ENCODE data around the gene ZDHHC1.

The ZDHHC1 gene, protein sequence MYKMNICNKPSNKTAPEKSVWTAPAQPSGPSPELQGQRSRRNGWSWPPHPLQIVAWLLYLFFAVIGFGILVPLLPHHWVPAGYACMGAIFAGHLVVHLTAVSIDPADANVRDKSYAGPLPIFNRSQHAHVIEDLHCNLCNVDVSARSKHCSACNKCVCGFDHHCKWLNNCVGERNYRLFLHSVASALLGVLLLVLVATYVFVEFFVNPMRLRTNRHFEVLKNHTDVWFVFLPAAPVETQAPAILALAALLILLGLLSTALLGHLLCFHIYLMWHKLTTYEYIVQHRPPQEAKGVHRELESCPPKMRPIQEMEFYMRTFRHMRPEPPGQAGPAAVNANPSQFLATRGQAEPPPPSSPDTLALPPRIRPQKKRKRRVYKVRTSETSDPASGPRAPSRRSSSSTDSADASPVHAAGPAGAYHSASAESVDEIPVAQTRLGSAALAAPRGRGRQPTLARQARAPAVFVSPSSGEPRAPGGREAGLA

DNA sequence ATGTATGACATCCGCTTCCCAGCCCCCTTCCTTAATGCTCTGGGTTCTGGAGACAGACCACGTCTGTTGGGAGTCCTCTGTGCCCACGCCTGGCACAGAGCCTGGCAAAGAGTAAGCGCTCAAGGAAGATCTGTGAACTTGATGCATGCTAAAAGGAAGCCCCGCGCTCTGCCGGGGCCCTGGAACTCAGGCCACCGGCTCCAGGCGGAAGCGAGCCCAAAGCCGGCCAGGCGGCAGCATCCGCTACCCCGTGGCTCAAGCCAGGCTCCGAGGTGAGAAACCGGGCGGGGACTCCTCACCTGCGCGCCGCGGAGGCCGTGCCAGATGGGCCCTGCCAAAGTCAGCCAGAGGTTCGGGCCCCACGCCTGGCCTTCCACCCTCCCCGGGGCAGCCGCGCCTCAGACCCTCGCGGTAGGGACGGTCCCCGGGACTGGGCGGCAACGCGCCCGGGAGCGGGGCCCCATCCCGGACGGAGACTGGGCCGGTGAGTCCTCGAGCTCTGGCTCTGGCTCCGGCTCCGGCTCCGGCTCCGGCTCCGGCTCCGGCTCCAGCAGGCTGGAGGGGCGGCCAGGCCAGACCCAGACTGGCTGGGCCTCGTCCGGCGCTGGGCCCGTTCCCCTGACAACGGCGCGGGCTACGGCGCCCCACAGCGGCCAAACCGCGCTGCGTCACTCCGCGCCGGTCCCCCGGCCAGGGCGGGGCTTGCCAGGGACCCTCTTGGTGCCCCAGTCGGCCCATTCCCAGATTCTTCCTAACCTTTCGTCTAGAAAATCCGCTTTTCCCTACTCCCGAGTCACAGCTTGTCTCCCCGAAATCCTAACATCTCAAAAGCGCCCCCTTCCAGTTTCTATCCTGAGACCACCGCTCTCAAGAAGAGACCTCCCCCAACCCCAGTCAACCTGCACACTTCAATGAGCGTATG is at the start of gene ZDHHC1:
Gene ZDHHC1, minus strand, starts transcription at position 606 of the 922 bp plus-strand sequence. CDS start 8,702 bp downstream, outside the sequence.
- DNase-seq: no peak

DNA sequence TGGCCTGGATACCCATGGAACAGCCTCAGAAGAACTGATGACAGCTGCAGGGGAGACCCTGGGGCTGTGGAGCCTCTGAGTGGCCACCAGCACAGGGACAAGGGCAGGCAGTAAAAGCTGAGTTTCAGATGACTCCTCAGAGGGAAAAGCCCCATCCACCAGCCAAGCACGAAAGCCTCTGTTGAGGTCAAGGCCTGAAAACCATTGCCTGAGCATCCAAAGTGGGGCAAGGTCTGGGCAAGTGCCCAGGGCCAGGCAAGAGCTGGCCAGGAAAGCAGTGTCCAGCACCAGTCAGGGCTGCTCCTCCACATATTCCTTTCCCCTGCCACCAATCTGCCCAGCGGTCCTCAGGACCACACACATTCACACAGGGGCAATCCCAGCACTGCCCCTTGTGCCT is 48.3 kb upstream of the ZDHHC1 start:
- no peak for DNase-seq

DNA sequence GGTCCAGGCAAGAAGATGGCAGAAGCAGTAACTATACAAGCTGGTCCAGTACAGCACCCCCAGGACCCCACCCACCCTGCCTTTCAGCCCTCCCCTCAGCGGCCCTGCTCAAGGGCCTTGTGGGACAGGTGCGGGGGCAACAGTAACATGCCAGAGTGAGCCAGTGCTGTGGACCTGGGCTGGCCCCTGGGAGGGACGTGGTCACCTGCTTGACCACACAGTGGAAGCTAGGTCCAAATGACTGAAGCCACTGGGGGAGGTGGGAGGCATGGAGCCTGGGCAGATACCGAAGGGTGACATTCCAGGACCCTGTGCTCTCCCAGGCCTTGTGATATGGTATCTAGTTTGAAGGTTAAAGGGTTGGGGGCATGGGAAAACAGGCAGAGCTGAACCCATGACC is 47.4 kb upstream of the ZDHHC1 start:
- DNase-seq: no peak

DNA sequence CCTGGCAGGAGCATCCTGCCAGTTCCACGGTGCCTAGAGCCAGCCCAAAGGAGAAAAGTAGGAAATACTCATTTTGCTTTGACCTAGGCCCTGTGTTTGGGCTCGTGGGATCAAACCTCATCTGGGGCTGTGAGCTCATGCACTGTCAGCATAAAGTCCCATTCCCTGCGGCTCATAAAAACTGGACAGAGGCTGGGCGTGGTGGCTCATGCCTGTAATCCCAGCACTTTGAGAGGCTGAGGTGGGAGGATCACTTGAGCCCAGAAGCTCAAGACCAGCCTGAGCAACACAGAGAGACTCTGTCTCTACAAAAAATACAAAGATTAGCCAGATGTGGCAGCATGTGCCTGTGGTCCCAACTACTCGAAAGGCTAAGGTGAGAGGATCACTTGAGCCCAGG is 46.8 kb upstream of the ZDHHC1 start:
- DNase-seq: no peak

DNA sequence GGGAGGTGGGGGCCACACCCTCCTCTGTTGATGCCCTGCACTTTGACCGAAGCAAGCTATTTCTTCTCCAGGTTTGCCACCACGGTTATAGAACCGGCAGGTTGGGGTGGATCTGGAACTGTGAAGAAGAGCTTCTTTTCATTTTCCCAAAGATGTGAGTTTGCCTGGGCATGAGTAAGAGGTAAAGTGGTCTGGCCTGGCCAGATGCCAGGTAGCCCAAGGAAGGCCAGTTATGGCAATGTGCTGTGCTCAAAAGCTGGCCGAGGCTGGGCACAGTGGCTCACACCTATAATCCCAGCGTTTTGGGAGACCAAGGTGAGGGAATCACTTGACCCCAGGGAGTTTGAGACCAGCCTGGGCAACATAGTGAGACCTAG is 46.0 kb upstream of the ZDHHC1 start:
- DNase-seq: no peak

DNA sequence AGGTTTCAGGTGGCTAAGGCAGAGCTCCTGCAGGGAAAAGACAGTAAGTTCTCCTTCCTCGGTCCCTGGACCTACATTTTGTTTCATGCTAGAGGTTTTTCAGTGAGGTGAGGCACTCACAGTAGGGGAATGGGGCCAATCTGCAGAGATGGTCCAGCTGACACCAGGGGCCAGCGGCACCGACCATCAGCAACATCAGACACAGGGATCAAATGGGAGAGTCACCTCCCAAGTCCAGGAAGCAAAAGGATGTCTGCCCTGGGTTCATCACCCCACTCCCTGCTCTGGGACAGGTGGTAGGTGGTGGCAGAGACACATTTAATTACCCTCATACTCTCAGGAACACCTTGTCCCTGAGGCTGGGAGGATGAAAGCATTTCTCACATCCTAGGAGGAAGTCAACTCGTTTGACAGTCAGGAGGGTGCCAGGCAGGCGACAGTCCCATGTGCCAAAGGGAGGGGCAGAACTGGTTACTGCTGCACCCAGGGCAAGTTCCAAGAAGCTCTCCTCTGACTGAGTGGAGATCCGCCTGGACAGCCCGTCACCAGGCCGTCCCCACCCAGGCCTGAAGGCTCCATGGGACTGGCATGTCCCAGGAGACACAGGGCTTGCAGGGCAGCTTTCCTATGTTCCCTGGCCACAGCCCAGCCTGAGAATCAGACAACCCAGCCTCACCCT is 45.5 kb upstream of the ZDHHC1 start:
- DNase-seq: no peak

DNA sequence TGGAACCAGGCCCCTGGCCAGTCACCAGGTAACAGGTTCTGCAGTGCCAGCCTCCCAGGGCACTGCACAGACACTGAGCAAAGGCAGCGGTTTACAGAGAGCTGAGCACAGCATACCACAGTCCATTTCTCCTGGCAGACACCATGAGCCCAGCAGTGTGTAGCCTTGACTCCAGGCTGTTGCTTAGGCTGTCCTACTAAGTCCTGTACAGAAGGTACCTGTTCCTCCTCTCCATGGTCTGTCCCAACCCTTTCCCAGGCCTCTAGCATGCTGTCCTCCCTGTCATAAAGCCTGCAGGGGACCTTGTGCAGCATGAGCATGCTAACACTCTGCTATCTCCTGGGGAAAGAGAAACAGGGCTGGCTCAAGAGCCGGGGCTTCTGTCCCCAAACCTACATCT is 44.7 kb upstream of the ZDHHC1 start:
- DNase-seq: no peak

DNA sequence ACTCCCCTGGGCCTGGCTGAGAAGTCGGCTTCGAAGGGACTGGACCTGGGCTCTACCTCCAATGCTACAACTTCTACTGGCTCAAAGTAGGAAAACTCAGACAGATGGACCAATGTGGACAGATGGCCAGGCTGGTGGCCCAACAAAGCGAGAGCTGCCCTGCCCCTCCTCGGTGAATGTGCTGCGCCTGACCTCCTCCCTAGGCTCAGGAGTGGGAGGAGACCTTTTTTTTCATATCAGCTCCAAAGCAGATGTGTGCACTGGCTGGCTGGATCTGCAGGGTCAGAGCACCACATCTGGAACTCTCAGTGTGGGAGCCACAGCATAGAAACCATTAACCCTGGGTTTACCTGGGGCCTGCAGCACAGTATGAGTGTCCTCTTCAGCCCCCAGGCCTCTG is 43.9 kb upstream of the ZDHHC1 start:
- DNase-seq: no peak

DNA sequence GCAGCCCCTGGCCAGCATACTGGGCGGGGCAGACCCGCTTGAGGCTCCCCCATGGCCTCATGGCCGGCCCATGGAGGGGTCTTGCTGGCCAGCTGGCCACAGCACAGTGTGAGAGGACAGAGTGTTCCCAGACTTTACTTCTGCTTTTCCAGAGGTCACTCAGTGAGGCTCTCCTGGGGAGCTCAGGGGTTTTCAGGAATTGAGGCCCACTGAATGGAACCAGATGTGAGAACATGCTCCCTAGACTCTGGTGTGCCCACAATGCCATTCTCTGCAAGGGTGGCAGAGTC is 43.5 kb upstream of the ZDHHC1 start:
- no peak for DNase-seq

DNA sequence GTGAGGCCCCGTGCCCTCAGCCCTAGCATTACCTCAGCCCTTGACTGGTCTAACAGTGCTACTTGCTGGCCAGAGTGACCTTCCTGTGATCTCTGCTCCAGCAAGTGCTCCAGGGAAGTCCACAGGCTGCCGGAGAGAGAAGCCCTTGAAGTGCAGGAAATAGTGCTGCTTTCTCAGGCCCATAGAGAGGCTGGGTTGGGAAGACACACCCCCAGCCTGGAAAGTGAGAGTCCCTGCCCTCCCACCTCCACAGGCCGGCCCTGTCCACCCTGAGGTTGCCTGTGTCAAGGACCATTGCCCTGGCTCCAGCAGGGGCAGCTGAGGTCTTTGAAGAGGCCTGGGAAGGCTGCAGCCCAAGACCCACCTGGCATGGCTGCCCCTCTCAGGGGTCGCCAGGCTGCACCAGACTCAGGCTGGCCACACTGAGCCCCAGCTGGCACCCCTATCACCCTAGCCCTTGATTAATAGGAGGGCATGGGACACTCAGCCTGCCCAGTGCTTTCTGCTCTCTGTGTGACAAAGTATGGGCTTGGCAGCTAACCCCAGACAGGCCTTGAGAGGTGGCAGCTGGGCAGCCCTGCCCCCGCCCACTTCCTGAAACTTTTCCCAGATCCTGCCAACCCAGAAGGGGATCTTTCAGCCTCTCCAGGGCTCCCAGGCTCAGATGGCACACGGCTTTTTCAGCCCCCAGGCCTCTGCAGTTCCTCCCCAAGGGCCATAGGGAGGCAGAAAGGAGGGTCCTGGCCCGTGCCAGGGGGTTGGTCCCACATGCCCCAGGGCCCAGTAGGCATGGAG is 43.0 kb upstream of the ZDHHC1 start:
- no peak for DNase-seq

DNA sequence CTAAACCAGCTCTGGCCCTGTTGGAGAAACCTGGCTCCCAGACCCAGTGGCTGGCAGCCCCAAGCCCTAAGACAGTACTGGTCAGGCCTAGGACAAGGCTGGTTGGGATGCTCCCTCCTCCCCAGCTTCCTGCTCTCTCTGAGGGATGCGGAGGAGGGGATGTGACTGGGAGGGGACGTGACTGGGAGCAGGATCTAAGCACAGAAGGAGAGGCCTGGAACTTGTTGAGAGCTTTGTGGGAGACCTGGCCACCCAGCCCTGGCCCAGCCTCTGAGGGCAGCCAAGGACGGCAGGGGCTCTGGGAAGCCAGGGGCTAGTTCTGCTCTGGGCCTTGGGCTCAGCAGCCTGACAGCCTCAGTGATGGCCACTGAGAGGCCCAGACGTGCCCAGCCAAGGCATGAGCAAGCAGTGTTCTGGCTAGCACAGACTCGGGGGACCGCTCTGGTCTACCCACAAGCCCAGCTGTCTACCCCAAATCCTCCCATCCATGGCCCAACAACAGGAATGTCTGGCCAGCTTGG is 41.9 kb upstream of the ZDHHC1 start:
- DNase-seq: no peak

DNA sequence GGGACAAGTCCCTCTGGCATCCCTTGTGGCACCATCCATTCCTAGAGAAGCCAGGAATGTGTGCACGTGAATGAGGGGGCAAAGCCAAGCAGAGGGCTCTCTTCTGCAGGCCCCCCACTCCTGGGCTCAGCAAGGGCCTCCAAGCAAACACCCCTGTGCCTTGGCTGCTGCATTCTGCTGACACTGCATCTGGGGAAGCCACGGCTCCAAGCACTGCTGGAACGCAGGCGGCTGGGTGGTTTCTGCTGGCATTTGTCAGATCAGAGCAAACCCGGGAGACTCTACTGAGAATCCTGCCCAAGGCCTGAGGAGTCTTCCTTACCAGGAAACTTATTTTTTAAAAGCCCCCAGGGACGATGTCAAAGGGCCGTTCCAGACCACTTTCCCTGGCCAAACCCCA is 41.3 kb upstream of the ZDHHC1 start:
- DNase-seq: no peak

DNA sequence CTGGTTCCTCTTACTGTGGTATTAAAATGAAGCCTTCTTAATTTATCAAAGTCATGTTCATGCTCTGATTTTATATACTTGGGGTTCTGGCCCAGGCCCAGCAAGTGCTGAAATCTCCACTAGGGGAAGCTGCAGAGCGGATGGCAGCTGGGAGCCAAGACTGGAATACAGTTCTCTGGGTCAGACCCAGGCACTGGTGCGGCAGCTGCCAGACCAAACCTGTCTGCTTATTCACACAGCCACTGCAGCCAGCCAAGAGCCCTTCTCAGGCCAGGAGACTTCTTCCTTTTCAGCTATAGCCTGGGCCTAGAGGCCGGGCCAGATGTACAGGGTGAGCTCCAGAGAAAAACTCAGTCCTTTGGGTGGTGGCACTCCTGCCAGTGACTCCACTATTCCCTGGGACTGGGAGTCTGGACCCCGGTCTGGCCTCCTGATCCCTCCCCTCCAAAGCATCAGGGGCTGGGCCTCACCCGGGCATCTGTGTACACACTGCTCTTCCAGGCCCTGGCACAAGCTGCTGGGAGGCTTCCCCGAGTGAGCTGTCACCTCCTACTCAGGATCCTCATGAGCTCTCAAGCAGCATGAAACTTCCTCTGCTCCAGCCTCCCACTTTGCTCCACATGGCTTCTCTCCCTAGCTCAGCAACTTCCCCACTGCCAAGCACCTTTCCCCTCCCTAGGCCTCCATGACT is 40.3 kb upstream of the ZDHHC1 start:
- no peak for DNase-seq

DNA sequence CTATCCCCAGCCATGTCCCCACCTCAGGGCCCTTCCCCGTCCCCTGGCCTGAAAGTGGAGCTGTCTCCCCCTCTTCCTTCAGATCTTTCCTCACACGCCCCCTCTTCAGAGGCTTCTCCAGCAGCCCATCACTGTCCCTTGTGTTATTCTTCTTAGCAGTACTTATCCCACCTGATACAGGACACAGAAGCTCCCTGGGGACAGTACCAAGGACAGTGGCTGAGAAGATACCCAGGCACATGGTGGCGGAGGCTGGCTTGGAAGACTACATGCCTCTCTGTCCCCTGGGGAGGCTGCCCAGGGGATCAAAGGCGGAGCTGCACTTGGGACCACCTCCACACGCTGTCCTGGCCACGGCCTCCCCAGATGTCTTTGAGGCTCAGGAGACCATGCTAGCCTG is 38.6 kb upstream of the ZDHHC1 start:
- no peak for DNase-seq

DNA sequence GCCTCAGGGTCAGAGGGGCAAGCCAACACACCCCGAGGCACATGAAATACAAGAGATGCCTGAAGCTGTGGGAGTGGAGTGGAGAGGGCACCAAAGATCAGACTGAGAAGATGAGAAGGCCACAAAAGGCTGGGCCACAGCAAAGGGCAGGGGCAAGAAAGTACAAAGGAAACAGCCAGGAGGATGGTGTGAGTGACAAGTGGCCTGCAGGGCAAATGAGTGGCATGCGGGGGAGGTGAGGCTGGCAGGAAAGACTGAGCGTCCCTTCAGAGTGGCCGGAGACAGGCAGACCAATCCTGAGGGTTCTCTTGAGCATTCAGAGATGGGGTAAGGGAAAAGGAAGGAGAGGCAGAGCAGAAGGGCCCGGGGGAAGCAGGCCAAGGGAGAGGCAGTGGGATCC is 37.8 kb upstream of the ZDHHC1 start:
- DNase-seq: no peak

DNA sequence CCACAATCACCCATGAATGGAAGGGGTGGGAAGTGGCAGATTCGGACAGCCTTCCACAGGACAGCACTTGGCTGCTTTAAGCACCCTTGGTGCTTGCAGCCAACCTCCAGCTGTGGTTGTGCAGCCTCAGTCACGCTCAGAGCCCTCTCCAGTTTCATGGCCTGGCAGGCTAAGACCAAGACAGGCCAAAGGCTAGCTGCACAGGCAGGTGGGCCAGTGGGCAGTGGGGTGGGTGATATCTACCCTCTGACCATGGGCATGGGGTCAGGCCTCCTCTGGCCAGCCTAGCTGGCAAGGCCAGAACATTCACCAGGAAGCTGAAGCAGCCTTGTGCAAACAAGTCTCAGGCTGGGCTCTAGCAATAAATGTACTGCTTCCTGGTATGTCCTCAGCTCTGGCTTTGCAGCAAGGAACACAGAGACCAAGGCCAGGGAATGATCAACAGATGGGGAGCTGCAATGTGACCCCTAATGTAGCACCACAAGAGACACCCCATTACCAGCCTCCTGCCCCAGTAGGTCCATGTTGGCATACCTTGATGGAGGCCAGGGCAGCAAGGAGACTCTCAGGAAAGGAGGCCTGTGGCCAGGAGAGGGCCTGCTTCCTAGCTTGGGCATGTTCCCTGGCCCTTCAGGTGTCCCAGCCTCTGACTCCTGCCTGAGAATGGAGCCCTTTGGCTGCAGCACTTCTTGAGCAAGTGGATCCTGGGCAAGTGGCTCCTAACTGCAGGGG is 35.6 kb upstream of the ZDHHC1 start:
- DNase-seq: no peak

DNA sequence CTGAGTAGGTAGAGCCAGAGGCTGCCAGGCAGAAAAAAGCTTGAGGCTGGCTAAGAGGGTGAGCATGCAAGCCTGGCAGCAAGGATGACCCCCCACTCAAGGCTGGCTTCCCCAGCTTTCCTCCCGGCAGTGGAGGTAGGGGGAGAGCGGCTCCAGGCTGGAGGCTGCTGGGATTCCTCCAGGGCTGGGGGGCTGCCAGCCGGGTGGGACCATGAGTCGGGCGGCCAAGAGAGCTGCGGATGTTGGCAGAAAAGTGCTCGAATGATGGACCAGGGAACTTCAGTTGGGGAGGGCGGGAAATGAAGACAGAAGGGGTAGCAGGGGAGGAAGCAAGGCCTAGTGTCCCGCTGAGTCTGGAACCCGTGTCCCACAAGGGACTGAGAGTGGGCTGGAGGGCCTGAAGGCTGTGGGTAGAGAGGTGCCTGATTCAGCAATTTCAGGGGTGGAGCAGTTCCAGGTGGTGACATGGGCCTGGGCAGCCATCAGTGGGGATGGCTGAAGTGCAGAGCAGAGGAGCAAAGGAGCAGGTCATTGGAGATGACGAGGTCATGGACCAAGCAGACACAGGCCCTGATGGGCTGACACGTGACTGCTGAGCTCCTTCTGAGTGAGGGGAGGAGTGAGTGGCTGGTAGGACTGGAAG is 34.9 kb upstream of the ZDHHC1 start:
- no peak for DNase-seq

DNA sequence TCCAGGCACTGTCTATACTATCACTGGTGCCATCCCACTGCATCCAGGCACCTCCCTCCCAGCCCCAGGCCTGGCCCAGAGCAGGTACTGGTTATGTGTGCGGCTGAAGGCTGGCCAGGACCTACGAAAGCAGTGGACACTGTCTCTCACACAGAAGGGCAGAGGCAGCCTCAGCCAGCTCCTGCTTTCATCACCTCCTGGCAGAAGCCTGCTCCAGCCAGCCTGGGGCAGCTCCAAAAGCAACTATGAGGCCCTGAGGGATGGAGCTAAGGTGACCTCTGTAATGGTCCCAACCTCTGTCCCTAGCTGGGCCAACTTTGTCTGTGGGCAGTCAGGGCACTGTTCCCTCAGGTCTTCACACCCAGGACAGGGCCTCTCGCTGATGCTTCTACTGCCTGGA is 33.5 kb upstream of the ZDHHC1 start:
- DNase-seq: no peak

DNA sequence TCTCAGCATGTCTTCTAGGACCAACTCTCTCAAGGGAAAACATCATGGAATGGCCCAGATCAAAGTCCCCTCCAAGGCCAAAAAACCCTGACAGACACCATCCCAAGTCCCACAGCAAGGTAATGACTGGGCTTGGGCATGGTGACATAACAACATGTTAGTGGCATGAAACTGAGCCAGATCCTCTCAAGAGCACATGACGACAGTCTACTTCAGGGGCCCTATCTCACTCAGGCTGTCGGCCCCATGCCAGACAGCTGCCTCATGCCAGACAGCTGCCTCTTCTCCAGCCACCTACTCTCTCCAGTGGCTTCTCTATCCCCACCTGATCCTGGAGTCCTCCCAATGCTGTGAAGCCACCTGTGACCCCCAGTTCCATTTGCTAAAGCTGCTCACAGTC is 33.1 kb upstream of the ZDHHC1 start:
- DNase-seq: no peak

DNA sequence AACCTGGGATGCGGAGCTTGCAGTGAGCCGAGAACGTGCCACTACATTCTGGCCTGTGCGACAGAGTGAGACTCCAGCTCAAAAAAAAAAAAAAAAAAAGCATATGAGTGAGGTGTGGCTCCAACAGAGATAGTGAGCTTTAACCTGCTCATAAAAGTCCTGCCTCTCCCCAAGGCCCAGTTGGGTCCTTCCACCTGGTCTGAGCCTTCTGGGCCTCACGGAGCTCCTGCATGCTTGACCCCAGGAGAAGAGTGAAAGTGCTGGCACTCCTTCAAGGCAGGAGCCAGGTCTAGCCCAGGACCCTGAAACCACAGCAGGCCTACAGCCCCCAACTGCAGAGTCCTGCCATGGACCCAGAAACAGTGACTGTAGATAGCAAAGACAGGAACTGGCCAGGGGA is 32.3 kb upstream of the ZDHHC1 start:
- no peak for DNase-seq

Measured in AML-193 (cell line).